ENCODE results near the gene ZRANB2. TPM values are rescaled to one million over a fixed set of nuclear protein-coding genes. Genes with fewer than 3 reads are reported as not detected.

Gene ZRANB2, protein sequence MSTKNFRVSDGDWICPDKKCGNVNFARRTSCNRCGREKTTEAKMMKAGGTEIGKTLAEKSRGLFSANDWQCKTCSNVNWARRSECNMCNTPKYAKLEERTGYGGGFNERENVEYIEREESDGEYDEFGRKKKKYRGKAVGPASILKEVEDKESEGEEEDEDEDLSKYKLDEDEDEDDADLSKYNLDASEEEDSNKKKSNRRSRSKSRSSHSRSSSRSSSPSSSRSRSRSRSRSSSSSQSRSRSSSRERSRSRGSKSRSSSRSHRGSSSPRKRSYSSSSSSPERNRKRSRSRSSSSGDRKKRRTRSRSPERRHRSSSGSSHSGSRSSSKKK
- total RNA-seq: 48.0 and 52.1 TPM in 2 replicates

DNA sequence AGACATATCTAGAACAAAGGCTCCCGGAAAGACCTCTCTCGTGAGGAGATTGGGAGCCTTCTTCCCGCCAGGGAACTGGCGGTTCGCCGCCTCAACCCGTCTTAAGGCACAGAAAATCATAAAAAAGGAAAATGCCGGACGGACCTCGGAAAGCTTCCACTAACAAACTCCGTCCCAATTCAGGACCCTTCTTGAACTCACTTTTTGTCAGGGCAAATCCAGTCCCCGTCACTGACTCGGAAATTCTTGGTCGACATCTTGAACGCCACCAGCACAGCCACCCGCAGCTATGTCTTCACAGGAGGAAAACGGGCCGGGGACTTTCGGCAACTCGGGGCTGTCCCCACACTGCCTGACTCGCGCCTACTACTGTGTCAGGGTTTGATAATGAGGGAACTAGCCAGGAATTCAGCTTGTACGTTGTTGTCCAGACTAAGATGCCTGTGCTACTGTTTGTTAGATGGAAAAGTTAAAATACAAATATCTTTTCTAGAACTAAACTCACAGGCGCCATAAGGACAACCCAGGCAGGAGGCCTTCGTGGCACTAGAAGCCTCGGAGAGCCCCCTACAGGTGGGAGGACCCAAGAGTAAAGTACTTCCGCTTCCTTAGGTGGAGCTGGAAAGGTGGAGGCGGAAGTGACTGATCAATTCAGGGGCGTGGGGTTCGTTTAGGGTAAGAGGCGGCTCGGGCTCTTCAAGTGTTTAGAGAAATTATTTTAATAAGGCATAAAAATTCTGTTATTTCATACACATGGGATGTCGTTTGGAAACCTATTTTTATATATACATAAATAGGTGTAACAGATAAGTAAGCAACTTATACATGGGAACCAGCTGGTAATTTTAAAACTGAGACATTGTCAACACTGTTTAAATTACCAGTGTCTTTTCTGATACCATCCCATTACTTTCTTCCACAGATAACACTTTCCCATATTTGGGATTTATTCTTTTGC, at the start of gene ZRANB2:
Gene ZRANB2 (minus strand): TSS at position 297 of the 958 bp plus-strand sequence. CDS start 40 bp downstream, at position 257.

DNA sequence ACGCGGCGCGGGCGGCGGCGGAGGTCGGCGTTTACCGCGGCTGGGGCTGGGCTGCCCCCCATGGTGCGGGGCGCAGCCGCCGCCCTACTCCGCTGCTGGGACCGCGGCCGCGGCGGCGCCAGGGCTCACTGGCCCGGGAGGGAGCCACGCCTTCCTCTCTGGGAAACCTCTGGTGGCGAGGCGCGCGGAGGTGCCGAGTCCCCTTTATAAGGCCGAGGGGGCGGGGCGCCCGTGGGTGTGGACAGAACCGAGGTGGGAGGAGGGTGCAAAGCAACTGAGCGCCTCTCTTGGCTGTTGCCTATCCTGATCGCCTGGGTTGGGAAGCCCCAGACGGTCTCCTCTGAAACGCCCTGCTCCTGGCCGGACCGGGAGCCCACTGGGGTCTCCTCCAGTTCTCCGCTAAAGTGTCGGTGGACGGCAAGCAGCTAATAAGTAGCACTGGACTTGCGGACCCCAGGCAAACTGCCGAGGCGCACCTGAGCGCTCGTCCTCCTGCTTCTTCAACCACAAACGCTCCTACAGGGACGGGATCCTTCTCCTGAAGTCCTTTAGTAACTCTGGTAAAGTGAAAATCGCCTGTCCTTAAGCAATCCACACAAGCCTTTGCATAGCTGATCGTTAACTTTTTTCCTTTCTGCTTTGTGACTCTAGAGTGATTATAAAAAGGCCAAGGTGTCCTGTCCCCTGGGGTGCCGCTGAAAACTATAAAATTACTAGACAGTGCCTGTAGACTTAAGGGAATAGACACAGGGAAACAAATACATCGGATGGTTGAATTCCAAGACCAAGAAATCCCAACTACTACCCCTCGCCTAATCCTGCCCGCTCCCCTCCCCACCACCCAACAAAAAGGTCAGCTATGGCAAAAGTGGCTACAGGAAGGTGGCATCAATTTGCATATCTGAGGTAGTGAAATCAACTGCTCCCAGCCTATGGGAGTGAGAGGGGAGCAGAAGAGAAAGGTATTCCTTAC, 32.9 kb downstream of the ZRANB2 start, which contains the start of gene PTGER3:
Gene PTGER3 (minus strand): TSS at position 182 of the 973 bp plus-strand sequence. CDS start 239 bp downstream, outside the sequence.

Small RNAs within 50 kb of the gene (small RNA-seq; reads per million reads assigned to genes)
- gene MIR186: 148 reads per million, percentile 98 among the genes with 10 or more reads in this experiment

Other genes with a start within 250 kb of the ZRANB2 start
- gene PTGER3, start 33.2 kb downstream of the ZRANB2 start, total RNA-seq: 6.5 and 14.8 TPM in 2 replicates